ENCODE data around the gene CLASRP.

GRCh38 chr19:45068041-45068440 lies 29.2 kb downstream of the CLASRP start:
- TF ChIP-seq CTCF (conservative IDR thresholded peaks at IDR 0.05; ENCODE audit: low read depth, low read length) (no peak), EZH2 (IDR thresholded peaks at IDR 0.05; ENCODE audit: low read length, unreplicated experiment) (no peak)

All from PC-3 (cell line).